GM21723 (cell line): ENCODE measurements around the gene NDUFS7.
"Not testable (repeated sequence)": the region's sequence is repeated elsewhere in the genome, so short reads cannot be mapped to it uniquely, and the experiment has no call there.

Experiments
- ATAC-seq: cut with Tn5 transposase; IDR thresholded peaks from one replicate; pipeline ENCODE4 v1.9.1; 2021; ENCODE audit warnings: mild to moderate bottlenecking, moderate library complexity; ENCODE audit not compliant: unreplicated experiment

The NDUFS7 gene

DNA sequence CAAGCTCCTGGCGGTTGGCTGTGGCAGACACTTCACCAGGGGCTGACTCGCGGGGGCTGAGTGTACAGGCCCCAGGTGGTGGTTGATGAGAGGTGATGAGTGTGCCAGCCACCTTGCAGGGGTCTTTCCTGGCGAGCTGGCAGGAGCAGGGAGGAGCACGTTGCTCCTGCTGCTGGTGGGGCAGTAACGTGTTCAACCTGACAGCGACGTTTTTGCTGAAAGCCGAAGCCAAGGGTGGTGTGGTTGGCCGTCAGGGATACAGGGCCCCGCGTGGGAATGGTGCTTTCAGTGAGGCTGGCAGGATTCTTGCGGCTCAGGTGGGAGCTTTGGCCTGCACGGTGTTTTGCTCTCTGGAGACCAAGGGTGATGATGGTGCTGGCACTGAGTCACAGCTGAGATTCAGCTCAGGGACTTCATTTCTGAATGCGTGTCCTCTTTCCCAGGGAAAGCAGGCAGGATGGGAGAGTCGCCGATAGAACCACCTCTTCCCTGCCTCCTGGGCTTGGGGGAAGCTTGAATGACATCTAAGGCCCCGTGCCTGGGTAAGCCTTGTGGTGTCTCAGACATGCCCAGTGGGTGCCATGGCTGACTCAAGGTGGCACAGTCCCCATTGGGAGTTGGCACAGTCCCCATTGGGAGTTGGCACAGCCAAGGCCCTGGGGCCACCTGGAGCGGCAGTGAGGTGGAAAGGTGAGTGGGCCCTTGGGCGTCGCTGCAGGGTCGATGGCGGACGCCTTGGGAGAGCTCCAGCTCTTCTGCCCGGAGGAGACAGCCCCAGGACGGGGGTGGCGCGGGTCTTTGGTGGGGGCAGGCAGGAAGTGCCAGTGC, 32.5 kb downstream of the NDUFS7 start:
- no peak for ATAC-seq

- no peak for ATAC-seq
Measured at GRCh38 chr19:1417145-1417544, 33.4 kb downstream of the NDUFS7 start.

DNA sequence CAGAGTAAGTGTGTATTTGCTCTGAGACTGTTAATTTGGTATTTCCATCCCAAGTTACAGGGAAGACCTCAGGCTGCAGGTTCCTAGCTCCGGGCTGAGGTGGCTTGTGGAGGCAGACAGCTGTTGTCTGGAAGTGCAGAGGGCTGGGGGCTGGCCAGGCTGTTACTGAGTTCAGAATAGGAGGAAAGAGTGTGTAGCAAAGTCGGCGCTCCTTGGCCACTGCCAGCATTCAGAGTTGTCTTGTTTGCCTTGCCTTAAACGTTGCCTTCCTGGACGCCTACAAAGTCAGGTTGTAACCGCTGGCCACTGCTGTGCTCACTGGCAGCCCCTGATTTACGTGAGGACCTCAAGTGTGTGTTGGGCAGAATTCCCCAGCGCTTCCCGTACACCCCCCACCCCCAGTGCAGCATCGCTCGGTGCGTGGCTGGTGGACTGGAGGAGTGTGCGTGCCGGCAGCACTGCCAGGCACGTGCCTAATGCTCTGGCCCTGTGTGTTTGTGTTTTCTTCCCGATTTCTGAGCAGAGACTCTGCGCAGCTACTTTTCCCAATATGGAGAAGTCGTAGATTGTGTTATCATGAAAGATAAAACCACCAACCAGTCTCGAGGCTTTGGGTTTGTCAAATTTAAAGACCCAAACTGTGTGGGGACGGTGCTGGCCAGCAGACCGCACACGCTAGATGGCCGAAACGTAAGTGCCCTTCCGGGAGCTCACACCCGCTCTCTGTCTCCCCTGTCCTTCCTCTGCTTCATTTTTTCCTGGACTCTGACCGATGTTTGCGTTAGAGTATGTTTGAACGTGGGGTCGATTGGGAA, 34.2 kb downstream of the NDUFS7 start:
- ATAC-seq = no peak

GRCh38 chr19:1418496-1418775, 34.7 kb downstream of the NDUFS7 start:
- no peak for ATAC-seq

DNA sequence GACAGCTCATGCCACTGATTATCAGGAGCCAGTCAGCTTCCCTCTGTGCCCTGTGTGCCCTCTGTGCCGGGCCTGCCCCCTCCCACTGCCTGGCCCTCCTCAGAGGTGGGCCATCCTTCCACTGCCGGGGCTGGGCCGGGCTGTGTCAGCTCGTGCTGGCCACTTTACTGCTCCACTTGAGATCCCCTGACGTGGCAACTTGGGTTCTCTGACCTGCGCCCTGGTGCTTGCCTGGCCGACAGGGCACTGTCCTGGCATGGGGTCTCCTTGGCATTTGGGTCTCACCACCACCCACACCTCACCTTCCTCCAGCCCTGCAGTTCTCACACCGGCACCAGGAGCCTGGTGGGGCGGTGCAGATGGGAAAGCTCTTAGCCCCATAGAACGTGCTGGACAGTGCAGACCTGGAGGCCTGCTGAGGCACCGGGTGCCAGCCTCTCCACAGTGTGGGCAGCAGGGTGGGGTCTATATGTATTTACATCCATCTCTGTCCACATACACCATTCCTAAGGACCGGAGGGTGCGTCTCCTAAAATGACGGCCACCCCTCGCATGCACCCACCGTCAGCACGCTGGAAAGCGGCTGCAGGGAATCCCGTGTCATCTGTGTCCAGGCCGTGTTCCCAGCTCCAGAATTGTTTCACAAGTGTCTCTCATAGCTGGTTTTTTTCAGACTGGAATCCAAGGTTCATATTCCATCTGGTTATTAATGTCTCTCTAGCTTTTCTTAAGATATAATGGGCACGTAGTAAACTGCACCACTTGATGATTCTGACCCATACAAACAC, 35.4 kb downstream of the NDUFS7 start:
- no peak for ATAC-seq

DNA sequence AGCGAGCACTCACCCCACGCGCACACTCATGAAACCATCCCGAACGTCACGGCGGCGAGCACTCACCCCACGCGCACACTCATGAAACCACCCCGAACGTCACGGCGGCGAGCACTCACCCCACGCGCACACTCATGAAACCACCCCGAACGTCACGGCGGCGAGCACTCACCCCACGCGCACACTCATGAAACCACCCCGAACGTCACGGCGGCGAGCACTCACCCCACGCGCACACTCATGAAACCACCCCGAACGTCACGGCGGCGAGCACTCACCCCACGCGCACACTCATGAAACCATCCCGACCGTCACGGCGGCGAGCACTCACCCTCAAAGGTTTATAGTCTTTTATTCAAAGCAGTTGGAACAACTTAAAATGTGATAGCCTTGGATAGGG, 36.4 kb downstream of the NDUFS7 start:
- not testable (repeated sequence) for ATAC-seq

- no peak for ATAC-seq
Measured at GRCh38 chr19:1420590-1420989, 36.9 kb downstream of the NDUFS7 start.

- no peak for ATAC-seq
Measured at GRCh38 chr19:1421218-1421957, 37.7 kb downstream of the NDUFS7 start.

DNA sequence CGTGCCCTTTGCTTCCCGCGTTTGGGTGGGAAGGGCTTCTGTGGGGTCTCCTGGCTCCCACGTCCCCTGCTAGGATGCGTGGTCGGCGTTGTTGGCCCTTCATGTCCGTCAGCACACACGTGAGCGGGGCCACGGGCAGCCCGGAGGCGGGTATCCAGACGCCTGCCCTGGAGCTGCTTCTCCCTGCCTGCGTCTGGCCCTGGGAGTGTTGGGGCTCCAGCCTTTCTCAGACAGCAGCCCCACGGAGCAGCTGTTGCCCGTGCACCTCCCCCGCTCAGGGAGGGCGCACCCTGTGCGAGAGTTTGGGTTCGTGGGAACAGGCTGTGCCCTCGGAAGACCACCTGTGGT, 38.2 kb downstream of the NDUFS7 start:
- no peak for ATAC-seq

DNA sequence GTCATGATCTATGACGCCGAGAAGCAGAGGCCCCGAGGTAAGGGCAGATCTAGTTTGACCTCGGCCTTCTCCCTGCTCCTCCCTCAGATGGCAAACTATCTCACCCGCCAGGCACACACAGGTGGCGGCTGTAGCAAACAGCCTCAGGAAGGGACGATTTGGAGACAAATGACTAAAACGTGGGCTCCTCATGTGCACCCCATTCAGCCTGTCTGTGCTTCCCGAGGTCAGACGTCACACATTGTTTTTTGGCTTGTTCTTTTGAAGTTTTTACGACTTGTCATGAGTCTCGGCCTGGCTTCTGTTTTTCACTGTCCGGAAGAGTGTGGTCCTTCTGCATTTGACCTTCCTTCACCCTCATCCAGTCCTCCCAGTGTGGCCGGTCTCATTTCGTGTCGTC, 38.7 kb downstream of the NDUFS7 start:
- no peak for ATAC-seq

GRCh38 chr19:1422943-1423342, 39.2 kb downstream of the NDUFS7 start:
- no peak for ATAC-seq

DNA sequence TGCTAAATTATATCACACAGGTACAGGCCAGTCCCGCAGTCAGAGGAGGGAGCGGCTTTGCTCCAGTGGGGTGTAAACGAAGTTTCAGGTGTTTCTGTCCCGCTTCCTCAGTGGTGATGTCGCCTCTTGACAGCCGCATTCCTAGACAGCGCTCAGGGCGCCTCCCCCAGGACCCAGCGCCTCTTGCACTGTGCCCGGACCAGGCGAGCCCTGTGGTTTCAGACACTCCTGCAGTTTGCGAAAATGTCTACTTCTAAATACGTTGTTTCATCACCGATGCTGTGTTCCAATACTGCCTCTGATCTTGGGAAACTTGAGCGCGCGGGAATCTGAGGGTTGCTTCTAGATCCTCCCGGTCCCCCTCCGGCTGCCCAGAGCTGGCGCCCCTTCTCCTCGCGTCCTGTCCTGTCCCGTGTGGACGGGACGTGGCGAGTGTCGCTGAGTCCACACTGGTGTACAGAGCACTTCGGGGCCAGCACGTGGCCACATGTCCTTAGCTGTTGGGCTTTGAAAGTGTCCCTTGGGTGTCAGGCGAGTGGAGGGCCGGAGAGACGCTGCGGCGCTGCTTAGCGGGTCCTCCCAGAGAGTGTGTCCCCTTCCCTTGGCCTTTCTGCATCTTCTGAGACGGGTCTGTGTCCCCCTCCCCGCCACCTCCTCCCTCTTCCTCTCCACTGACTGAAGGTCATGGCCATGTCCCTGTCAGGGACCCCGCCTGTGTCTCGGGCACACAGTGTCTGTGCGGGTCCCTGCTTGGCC, 39.9 kb downstream of the NDUFS7 start:
- no peak for ATAC-seq

GRCh38 chr19:1424192-1424955, 40.7 kb downstream of the NDUFS7 start:
- ATAC-seq = no peak

DNA sequence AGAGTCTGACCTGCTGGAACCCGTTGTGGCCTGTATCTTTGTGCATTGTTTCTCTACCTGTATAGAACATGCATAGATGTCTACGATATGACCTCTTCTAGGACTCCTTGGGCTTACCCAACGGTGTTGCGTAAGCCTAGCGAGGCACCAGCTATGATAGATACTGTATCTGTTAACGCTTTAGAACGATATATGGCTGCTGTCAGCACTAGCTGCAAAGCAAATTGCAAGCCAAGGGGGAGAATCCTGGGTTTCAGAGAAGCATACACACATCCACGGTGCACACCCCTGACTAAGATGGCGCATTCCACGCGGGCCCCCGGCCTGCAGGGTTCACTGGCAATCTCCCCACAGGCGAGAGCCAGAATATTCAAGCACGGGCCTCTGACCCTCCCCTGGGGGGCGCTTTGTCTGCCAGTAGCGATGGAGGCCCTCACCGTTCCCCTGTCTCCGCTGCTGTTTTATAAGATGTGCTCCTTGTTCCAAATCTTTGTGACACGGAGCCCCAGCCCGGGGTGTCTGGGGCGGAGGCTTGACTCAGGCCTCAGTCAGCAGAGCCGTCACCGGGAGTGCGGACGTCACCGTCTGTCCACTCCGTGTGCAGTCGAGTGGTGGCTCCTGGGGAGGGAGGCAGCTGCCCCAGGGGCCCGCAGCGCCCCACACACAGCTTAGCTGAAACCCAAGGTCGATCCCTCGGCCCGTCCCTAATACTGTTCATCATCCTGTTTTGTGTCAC, 41.6 kb downstream of the NDUFS7 start:
- no peak for ATAC-seq

GRCh38 chr19:1425902-1426301, 42.2 kb downstream of the NDUFS7 start:
- ATAC-seq = no peak

DNA sequence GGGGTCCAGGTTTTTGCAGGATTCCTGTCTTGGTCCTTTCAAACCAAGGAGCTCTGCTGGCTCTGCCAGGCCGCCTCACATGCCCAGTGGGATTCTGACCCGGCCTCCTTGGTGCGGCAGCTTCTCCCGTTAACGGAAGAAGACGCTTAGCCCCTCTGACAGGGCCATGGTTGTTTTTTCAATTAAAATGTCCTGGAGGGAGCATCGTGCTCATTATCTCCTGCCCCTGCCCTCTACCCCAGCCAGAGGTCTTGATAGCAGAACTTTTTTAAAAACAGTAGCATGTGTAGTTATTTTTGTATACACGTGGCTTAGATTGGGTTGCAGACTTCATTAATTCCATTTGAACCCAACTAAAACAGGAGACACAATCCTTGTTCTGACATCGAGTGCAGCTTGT, 43.0 kb downstream of the NDUFS7 start:
- ATAC-seq = no peak

DNA sequence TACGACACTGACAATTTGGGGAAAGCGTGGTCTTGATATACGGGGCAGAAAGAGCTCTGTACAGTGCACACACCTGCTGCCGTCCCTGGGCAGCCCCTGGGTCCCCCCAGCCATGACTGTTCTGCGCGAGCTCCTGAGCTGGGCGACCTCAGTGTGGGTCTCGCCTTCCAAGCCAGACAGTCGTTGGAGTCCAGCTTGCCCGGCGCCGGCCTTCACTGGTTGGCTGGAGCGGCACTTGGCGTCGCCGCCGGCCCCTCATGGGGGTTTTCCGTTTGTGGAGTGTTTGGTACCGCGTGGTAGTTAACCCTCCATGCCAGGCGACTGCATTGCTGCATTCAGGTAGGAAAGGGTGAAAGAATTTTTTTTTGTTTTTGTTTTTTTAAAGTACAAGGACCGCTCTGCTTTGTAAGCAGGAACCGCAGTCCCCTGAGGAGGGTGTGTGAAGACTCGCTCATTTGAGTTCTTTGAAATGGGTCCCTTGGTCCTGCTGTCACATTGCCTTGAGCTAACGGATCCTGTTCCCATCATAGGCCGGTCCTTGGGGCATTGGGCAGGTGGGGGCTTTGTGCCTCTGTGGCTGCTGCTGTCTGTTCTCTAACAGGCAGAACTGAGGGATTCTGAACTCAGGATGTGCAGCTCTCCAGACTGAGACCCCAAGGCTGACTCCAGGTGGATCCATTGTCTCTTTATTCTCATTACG, 43.7 kb downstream of the NDUFS7 start:
- ATAC-seq = no peak

DNA sequence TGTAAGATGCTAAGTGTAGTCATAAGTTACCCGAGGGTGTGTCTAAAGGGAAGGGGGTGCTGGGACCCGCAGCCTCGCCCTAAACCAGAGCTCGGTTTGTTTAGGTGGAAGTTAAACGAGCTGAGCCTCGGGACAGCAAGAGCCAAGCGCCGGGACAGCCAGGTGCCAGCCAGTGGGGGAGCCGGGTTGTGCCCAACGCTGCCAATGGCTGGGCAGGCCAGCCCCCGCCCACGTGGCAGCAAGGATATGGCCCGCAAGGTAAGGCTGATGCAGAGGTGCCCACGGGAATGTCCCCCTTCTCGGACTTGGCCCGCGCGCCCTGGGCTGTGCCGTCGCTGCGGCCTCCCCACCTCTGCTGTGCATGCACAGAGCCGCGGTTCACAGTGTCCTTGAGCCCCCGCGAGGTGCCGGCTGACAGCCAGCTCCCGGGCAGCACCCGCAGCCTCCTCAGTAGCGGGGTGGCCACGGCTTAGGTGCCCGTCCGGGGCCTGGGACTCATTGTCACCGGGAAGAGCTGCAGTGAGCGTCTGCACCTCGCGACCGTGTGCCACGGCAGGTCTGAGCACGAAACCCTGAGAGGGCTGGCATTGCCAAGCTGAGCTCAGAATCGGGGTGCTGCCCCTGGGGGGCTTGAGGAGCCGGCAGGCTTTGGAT, 45.2 kb downstream of the NDUFS7 start:
- ATAC-seq = no peak
